Measurements from ENCODE around the gene ABLIM2.
"Not testable (repeated sequence)": the region's sequence is repeated elsewhere in the genome, so short reads cannot be mapped to it uniquely, and the experiment has no call there.

ABLIM2 gene

GRCh38 chr4:7924163-7924562 is 234.4 kb downstream of the ABLIM2 start:
- no peak for DNase-seq

- no peak for DNase-seq
These were observed 236.1 kb downstream of the ABLIM2 start for GRCh38 chr4:7922466-7922865.

- no peak for DNase-seq
These were observed 239.6 kb downstream of the ABLIM2 start for GRCh38 chr4:7918981-7919380.

- DNase-seq: not testable (repeated sequence)
These were observed 240.4 kb downstream of the ABLIM2 start for GRCh38 chr4:7918187-7918586.

- no peak for DNase-seq
These were observed 240.9 kb downstream of the ABLIM2 start for GRCh38 chr4:7917669-7918068.

GRCh38 chr4:7915875-7916242 is 242.8 kb downstream of the ABLIM2 start:
- DNase-seq: no peak
